GM18873 (cell line): ENCODE measurements around the gene FKBP2.
A peak's percentile ranks its signal among the peaks of the same experiment; 100 is the strongest.

Experiments used
- ATAC-seq: cut with Tn5 transposase; IDR thresholded peaks from one replicate; pipeline ENCODE4 v1.9.1; 2021; ENCODE audit warnings: mild to moderate bottlenecking, moderate library complexity, moderate number of reproducible peaks; ENCODE audit not compliant: unreplicated experiment, low FRiP score

The FKBP2 gene

GRCh38 chr11:64218628-64219353, 22.1 kb upstream of the FKBP2 start:
- ATAC-seq = no peak

- no peak for ATAC-seq
These were observed 21.6 kb upstream of the FKBP2 start for GRCh38 chr11:64219354-64219684.

GRCh38 chr11:64219755-64220154, 21.1 kb upstream of the FKBP2 start:
- no peak for ATAC-seq

GRCh38 chr11:64220271-64220670, 20.6 kb upstream of the FKBP2 start:
- no peak for ATAC-seq

GRCh38 chr11:64220798-64221197, 20.1 kb upstream of the FKBP2 start:
- no peak for ATAC-seq

GRCh38 chr11:64222651-64223000, 18.3 kb upstream of the FKBP2 start:
- ATAC-seq = no peak

- no peak for ATAC-seq
These were observed 17.8 kb upstream of the FKBP2 start for GRCh38 chr11:64223001-64223651.

GRCh38 chr11:64224151-64224890, 16.6 kb upstream of the FKBP2 start:
- ATAC-seq = no peak

GRCh38 chr11:64224891-64225607, 15.8 kb upstream of the FKBP2 start:
- ATAC-seq = no peak

GRCh38 chr11:64225608-64226506, 15.0 kb upstream of the FKBP2 start, which contains the start of the genes NUDT22 and TRPT1:
NUDT22 (plus strand) TSS chr11:64226274; CDS start chr11:64226653, 379 bp downstream.
TRPT1 (minus strand) TSS chr11:64226186; CDS start chr11:64225860, 326 bp downstream.
- no peak for ATAC-seq

GRCh38 chr11:64226507-64227051, 14.3 kb upstream of the FKBP2 start:
- ATAC-seq = no peak

GRCh38 chr11:64227405-64227956, 13.4 kb upstream of the FKBP2 start:
- no peak for ATAC-seq

- ATAC-seq = no peak
These were observed 11.7 kb upstream of the FKBP2 start for GRCh38 chr11:64229090-64229743.

GRCh38 chr11:64229744-64230170, 11.1 kb upstream of the FKBP2 start:
- ATAC-seq = no peak

GRCh38 chr11:64230171-64230984, 10.5 kb upstream of the FKBP2 start, which contains the start of gene DNAJC4:
DNAJC4 (plus strand) TSS chr11:64230548; CDS start chr11:64230855, 307 bp downstream.
- ATAC-seq = peak; percentile 39

- no peak for ATAC-seq
These were observed 9.9 kb upstream of the FKBP2 start for GRCh38 chr11:64230985-64231365.

GRCh38 chr11:64231546-64231945, 9.3 kb upstream of the FKBP2 start:
- ATAC-seq = no peak
